Stomach (tissue), 4 donors: Measurements from ENCODE around the gene BCAR3.

Source experiments
- EP300 ChIP-seq: sonication (generic); formaldehyde crosslinking; IDR thresholded peaks from one replicate; pipeline ENCODE4 v1.6.1; 2017; ENCODE audit warnings: antibody characterized with exemption
- POLR2A ChIP-seq, 4 donors: fragments of 450-650 bp; IDR thresholded peaks; one replicate each; pipeline ENCODE4 v1.6.1; 2016; ENCODE audit warnings: antibody characterized with exemption in 4 of 4, control low read depth in 2 of 4, mild to moderate bottlenecking in 1 of 4, moderate library complexity in 1 of 4
- POLR2AphosphoS5 ChIP-seq, 3 donors: sonication (generic); formaldehyde crosslinking; IDR thresholded peaks; one replicate each; pipeline ENCODE4 v1.6.1; 2016; ENCODE audit warnings: antibody characterized with exemption in 3 of 3
- TF ChIP-seq, protein P1 (sequence below), 7 experiments: fragments of 450-650 bp in 4 of 7; fragments of 200-600 bp in 3 of 7; sonication (generic) in 3 of 7; IDR thresholded peaks; one replicate each; pipeline ENCODE4 v1.5.1; 2016 to 2019; ENCODE audit warnings: antibody characterized with exemption in 7 of 7, control low read depth in 2 of 7, mild to moderate bottlenecking in 1 of 7

DNA sequence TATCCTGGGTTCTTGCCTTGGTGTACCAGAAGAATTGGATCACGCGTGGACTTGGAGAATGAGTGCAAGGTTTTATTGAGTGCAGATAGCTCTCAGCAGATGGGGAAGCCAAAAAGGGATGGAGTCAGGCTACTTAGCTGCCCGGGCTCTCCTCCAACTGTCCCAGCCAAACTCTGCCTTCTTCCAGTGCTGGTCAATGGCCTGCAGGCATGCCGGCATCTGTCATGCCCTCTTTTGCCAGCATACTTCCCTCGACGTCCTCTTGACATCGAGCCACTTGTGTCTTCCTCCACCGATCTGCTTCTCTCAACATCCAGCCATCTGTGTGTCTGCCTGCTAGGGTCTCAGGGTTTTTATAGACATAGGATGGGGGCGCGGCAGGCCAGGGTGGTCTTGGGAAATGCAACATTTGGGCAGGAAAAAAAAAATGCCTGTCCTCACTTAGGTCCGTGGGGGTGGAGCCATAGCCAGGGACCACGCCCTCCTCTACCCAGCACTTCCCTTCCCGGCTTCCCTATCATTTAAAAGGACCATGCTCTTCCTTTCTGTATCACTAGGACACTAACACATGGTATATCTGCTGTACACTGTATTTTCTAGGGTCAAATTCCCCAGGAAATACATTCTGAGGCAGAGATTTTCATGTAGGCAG, 47.0 kb upstream of the BCAR3 start:
- TF ChIP-seq, protein P1, sequence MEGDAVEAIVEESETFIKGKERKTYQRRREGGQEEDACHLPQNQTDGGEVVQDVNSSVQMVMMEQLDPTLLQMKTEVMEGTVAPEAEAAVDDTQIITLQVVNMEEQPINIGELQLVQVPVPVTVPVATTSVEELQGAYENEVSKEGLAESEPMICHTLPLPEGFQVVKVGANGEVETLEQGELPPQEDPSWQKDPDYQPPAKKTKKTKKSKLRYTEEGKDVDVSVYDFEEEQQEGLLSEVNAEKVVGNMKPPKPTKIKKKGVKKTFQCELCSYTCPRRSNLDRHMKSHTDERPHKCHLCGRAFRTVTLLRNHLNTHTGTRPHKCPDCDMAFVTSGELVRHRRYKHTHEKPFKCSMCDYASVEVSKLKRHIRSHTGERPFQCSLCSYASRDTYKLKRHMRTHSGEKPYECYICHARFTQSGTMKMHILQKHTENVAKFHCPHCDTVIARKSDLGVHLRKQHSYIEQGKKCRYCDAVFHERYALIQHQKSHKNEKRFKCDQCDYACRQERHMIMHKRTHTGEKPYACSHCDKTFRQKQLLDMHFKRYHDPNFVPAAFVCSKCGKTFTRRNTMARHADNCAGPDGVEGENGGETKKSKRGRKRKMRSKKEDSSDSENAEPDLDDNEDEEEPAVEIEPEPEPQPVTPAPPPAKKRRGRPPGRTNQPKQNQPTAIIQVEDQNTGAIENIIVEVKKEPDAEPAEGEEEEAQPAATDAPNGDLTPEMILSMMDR (IDR thresholded peaks at IDR 0.05): no peak
- TF ChIP-seq POLR2A (IDR thresholded peaks at IDR 0.05): no peak
- no peak for TF ChIP-seq POLR2AphosphoS5 (IDR thresholded peaks at IDR 0.05)
- TF ChIP-seq EP300: no peak
